A204.1 (cell line): ENCODE results near the gene EOMES.
"Not testable (repeated sequence)": the region's sequence is repeated elsewhere in the genome, so short reads cannot be mapped to it uniquely, and the experiment has no call there.

Experiments
- FAIRE-seq: peaks from 2 replicates; lab custom pipeline; 2012; peaks lifted over from hg19 to GRCh38; lab: Jason Lieb, UNC

The EOMES gene

DNA sequence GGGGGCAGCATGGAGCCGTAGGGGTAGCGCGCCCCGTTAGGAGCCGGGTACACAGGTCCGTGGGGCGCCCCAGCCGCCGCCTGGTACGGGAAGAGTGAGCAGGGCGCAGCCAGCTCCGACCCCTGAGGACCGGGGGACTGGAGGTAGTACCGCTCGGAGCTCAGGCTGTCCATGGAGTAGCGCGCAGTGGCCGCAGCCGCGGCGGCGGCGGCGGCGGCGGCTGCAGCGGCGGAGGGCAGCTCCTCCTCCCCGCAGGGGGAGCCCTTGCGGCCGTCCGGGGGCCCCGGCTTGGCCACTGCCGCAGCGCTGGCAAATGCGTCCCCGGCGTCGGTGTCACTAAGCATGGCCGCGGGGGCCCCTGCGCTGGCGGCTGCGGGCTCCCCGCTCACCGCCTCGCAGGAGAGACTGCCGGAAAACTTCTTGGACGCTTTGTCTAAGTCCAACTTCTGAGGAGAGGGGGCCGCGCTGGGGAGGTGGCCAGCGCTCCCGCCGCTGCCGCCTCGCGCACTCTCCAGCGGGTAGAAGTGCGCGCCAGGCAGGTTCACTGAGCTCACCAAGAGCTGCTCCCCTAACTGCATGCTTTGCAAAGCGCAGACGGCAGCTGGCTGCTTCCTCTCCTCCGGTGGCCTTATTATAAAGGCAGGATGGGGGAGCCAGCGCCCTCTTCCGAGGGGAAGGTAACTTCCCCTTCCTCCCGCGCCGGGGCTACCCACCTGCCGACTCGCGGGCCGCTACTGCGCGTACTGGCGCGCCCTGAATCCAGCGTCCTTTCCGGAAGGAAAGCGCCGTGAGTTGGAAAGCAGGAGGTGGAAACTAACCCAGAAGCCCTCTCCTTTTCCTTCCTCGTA, at the start of gene EOMES:
Gene EOMES, minus strand, starts transcription at position 607 of the 848 bp plus-strand sequence. Its CDS starts 29 bp downstream, at position 578.
- no peak for FAIRE-seq

DNA sequence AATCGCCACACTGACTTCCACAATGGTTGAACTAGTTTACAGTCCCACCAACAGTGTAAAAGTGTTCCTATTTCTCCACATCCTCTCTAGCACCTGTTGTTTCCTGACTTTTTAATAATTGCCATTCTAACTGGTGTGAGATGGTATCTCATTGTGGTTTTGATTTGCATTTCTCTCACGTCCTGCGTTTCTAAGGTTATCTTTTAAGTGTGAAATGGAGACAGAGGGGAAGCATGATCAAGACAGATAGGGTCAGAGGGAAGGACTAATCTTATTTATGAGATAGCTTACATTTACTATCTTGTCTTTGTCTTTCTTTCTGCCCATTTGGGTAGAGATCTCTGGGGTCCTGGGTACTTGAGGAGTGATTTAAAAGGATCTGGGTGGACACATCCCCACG, 48.3 kb upstream of the EOMES start:
- FAIRE-seq = not testable (repeated sequence)

DNA sequence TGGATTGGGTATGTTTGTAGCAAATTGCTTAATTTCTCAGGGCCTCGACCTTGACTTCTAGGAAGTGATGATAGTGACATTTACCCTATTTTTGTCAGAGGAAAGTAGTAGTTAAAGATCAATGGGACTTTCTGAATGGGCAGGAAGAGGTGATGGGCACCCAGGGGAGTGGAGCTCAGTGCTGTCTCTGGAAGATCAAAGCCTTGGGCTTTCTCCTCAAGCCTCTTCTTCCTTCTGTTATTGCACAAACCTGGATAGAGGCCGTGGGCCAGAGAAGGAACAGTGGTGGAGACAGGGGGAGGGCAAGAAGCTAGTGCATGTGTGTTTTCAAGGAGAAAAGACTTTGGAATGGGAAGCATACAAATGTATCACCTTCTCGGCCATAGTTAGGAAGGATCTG, 44.9 kb upstream of the EOMES start:
- FAIRE-seq = no peak

DNA sequence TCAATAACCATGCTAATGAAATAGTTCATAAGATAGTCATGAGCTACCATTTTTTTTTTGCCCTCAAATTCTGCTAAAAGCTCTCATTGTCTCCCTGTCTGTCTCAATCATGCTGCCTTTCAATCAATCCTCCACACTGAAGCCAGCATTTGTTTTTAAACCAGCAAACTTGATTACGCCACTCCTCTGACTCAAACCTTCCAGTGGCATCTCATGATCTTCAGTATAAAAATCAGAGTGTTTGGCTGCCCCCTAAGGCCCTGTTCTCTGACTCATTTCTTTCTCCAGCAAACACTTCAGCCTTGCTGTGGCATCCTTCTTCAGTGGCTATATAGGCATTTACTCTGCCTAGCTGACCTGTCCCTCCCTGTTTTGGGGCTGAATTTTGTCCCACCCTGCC, 36.0 kb upstream of the EOMES start:
- no peak for FAIRE-seq

DNA sequence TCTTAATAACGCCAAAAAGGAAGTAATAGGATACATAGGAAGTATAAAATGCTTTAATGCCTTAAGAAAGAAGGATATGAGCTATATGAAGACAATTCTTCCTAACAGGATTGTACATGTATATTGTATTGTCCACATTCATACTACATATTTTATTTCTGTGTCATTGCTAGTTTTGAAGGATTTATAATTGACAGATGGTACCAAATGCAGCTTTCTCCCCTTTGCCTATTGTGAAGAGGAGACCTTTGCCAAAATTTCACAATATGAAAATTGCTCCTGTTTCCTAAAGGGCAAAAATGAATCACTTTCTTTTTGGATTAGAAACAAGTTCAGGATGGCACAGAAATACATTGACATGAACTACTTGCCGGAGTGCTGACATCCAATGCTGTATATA, 34.8 kb upstream of the EOMES start:
- no peak for FAIRE-seq

DNA sequence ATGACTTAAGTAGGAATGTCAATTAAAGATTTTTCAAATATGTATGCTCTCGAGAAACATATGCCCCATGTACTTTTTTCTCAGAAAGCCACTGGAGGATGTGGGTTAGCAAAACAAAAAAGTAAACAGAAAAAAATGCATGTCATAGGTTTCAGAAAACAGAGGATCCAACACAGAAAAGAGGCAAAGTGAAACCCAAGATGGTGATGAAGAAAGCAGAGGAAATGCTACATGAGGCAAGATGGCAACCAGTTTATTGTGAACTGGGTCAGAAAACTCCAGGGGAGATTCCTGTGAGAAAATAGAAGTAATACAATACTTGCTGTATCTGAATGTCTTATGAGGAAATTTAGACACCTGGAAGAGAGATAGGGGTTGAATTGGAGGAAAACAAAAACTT, 30.8 kb upstream of the EOMES start:
- FAIRE-seq = no peak

DNA sequence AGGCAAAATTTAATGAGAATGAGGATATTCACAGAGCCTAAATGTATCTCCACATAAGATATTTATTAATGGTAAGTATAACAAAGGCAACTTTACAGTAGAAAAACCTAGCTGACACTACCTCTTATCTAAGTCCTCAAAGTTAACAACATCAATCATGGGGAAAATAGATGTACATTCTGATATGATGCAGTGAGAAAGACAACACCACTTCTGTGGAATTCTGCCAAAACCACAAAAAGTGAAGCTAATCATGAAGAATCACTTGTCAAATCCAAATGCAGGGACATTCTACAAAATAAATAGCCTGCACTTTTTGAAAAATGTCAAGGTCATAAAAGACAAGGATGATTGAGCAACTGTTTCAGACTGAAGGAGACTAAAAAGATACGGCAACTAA, 27.5 kb upstream of the EOMES start:
- FAIRE-seq = no peak

DNA sequence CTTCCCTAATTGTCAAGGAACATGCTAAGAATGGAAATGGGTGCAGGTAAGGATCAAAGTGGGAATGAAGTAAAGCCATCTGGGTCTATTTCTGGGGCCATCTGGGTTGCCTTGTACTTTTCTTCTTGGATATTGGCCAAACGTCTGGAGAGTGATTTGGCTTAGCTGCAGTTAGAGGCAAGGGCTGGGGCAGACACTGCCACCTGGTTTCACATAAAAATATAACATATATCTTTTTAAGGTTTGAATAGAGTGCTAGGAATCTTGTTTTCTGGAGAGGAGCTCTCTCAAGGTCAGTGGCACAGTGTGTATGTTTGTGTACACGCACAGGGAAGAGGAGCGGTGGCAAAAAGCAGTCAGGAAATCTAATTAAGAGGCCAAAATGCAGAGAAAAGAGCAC, 24.7 kb upstream of the EOMES start:
- no peak for FAIRE-seq

DNA sequence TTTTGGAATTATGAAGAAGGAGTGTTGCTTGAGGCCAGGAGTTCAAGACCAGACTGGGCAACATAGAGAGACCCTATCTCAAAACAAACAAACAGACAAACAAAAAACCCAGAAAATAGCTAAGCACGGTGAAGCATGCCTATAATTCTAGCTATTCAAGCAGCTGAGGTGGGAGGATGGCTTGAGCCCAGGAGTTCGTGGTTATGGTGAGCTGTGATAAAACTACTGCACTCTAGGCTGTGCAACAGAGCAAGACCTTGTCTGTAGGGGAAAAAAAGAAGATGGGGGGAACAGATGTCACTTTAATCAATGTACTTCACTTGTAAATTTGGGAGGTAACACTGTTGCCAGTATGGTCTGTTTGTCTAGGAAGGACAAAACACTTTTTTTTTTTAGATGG, 18.7 kb upstream of the EOMES start:
- FAIRE-seq = no peak

DNA sequence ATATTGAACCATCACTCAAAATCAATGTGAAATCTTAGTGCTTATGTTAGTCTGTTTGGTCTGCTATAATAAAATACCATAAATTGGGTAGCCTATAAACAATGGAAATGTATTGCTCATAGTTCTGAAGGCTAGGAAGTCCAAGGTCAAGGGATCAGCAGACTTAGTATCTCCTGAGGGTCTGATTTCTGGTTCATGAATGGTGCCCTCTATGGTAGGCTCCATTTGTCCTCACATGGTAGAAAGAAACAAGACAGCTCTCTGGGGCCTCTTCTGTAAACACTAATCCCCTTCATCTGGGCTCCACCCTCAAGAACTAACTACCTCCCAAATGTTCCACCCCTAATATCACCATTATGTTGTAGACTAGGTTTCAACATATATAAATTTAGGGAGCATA, 15.0 kb upstream of the EOMES start:
- no peak for FAIRE-seq

DNA sequence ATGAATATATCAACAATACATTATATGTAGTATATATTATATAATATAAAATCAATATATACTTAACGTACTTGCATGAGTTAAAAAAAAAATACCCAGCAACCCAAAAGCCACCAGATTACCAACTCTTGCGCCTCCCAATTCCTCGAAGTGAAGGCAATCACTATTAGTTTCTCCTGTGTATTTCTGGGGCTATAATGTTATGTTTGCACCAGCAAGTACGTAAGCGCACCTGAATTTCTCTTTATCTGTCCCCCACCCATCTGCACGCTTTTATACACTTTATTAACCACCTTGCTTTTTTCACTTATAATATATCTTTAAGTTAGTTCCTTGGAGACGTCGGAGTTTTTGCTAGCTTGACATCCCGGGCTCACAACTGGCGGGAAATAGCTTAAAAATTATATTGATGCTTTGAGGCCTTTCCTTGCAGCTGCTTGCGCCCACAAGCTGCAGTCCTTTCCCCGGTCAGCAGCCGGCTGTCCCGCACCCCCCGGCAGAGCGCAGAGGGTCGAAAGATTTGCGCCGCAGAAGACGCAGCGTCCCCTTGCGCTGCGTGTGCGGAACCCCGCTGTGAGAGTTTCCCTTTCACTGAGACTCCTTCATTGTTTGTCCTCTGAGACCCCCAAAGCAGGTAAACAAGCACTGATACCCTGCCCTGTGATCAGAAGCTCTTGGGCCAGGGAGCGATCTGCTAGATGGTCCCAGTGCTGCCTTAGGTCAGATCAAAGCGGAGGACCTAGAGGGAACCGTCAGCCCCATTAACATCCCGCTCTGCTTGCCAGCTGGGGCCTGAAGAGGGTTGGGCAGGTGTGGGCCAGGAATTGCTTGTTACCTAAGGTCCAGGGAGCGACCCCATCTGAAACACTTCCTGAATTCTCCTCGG, 8.9 kb upstream of the EOMES start:
- FAIRE-seq = no peak

DNA sequence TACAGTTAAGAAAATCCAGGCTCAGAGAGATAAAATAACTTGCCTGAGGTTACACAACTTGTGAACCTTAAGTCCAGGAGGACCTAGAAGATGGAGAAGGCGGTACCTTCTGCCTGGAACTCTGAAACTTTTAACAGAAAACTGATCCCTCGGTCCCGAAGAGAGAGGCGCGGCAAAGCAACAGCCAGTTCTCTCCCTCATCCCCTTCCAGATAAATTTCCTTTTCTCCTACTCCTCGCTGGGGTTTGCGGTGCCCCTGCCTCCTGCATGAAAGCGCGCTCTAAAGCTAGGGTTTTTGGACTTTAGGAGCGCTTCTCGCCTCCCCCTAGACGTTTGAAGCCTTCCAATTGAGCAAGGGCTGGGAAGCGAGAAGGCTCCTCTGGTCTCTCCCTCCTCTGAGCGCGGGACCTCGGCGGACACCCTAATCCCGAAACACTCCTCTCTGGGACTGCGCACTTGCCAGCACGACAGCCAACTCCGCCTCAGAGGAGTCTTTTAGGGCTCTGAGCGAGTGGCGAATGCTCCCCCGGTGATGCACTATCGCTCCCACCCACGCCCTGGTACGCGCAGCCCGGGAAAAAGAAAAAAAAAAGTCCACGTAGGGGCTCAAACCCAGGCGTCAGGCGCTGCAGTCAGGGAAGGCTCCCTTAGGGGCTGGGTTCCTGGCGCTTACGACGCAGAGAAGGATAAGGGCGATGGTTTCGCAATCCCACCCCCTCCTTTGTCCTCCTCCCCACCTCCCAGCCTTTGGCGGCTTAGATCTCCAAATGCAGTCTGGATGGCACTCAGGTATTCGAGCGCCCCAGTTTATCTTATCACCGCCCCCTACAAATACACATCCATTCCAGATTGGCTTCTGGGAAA, 7.9 kb upstream of the EOMES start:
- FAIRE-seq = no peak

DNA sequence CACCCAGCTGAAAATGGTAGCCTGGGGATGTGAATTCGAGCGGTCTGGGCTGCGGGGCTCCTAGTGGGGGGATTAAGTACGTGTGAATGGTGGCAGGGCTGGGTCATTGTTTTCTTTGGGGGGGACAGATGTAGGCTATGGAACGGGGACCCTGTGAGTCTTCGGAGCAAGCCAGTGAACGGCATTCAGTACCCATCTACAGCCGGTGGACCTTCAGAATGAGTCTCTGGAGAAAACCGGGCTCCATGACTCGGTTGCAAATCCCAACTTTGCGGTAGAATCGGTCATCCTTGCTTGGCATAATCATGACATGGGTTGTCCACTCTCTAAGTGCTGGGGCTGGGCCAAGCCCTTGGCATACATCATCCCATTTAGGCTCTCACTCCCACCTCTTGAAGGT, 7.2 kb upstream of the EOMES start:
- FAIRE-seq = no peak

DNA sequence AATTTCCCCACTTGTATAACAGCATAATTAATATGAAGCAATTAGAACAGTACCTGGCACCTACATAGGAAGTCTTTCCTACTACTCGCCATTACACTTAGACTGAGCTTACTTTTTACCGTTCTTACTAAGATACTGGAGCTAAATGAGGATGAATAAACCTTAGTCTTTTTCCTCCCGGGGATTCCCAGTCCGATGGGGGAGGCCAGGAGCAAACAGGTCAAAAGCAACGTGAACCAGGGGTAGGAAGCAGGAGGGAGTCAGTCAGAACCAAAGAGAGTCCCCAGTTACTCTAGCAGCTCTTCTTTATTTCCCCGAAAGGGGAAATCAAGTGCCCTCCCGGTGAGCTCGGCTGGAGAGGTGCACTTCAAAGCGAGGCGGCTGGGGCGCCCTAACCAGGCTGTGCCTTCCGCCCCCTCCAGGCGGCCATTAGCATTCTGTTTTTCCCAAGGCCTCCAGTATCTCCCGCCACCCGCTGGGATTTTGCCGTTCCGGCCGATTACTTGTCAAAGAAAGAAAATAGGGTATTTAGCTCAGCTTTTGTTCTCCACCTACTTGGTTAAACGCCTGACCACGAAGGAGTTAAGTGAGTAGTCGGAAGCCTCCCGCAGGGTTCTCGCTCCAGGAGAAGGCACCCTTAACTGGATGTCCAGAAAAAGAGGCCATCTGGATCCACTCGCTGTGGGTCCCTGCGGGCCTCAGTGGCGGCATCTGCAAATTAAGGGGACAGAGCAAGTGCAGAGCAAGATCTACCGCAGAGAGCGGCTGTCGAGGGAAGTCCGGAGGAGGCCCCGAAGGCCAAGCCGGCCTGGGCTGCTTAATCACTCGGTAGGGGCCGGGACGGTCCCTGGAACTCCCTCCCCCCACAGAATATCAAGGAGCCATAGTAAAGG, 6.3 kb upstream of the EOMES start:
- no peak for FAIRE-seq

DNA sequence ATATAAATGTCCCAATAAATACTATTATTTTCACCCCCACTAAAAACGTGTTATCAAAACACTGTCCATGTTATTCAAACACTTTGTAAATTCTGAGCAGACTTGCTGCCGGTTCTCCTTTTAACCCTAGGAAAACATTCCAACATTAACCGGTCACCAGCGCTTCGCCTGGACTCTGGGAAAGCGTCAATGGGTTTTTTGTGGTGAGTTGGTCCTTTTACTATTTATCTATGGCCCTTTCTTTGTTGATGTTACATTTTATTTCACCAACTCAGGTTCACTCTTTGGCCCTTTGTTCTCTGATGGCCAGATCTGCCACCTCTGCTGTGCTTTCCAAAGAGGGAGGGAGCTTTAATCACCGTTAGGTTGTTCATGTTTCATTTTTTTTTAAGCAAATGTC, 4.1 kb upstream of the EOMES start:
- FAIRE-seq = no peak

DNA sequence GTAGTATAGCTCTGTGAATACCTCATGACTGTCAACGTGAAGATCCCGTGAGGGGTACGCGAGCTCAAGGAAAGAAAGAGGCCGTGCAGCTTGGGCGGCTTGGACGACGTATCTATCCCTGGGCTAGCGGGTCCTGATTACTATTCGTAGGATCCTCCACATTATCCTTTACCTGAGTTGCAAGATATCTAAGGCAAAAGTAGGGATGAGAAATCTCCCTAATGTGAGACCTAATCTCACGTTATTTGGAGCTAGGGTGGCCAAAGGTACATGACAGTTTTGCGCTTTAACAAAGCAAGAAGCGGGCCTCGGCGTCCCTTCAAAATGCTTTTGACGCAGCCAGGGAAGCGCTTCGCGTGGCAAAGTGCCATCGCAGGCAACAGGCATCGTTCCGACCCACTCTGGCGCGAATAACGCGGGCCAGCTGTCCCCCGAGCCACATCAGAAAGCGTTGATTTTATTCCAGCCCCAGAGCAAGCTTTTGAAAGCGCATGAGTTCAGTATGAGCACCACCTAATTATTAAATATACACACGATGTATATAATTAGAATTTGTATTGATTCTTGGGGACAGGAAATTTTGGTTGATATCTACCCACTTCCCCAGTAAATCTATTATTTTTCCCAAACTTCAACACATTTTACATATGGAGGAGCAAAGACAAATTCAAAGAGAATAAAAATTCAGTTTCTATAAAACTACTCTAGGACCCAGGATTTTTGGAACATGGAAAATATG, 2.5 kb upstream of the EOMES start:
- FAIRE-seq = no peak

DNA sequence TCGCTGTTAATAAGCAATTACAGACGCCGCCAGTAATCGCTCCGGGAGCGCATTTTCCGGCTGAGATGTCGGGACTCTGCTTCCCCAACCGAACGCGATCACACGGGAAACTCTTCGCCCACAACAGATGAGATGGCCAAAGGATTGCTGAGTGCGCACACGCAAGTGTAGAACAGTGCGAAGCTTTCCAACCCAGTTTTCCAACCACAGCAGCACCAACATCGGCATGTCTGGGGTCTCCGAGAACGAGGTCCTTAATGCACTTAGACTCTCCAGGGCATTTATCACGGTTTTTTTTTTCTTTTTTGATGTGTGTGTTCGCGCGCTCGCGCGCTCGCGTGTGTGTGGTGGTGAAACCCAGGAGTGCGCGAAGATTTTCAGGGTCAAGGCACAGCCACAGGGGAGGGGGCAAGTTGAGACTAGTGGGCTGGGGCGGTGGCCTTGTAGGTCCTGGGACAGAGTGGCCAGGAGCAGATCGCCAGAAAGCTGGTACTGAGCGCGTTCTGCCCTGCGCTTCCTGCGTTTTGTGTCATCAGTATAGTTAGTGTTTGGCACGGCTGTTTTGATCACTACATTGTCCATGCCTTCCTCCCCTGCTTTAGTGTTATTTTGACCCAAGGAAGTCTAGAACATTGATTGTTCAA, 1.8 kb upstream of the EOMES start:
- FAIRE-seq = no peak

DNA sequence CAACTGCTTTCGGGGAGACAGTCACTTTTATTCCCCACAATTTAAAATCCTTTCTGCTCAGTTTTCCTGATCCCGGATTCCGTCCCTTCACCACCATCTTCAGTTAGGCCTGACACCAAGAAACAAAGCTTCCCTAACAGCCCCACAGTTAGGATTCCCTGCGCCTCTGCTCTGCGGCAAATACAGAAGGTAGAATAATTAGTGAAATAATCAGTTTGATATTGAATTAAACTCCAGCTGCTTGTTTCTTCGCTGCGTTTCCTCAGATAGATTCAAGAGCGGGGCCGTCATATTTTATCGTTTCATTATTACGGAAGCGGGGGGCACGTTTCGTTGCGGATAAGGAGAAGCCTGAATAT, 1.3 kb upstream of the EOMES start:
- no peak for FAIRE-seq

DNA sequence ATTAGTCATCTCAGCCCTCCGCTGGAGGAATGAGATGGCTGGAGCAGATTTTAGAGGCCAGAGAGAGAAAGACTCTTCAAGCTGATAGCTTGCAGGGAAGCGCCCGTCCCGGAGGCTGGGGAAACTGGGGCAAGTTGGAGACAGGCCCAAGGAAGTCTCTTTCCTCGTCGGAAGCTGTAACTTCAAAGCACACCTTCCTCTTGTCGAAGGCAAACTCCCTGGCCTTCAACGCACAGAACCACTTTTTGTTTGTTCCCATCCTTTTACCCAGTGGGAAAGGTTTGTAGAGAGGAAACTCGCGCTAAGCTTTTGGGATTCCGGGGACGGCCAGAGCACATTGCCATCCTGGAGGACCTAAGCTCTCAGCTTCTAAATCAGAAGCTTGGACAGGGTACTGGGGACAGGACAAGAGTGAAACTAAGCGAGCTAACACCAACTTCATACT, 900 bp upstream of the EOMES start:
- no peak for FAIRE-seq
